ENCODE results near the gene CD4.

The CD4 gene

GRCh38 chr12:6784296-6784695 is 5.0 kb upstream of the CD4 start:
- TF ChIP-seq CTCF (IDR thresholded peaks at IDR 0.05; ENCODE audit: extremely low read depth, insufficient read depth, missing control alignments): no peak
- no peak for DNase-seq (ENCODE audit: low spot score)
- in situ Hi-C loops (cut with MboI; ENCODE audit: low pct_unique_long_range_greater_than_20kb, low sequenced_read_pairs, unreplicated experiment): no loop called here

GRCh38 chr12:6784761-6785160 is 4.6 kb upstream of the CD4 start:
- in situ Hi-C loops (cut with MboI; ENCODE audit: low pct_unique_long_range_greater_than_20kb, low sequenced_read_pairs, unreplicated experiment): no loop called here
- TF ChIP-seq CTCF (IDR thresholded peaks at IDR 0.05; ENCODE audit: extremely low read depth, insufficient read depth, missing control alignments): no peak
- DNase-seq (ENCODE audit: low spot score): no peak

GRCh38 chr12:6786416-6787094 is 2.8 kb upstream of the CD4 start:
- in situ Hi-C loops (cut with MboI; ENCODE audit: low pct_unique_long_range_greater_than_20kb, low sequenced_read_pairs, unreplicated experiment): no loop called here
- no peak for TF ChIP-seq CTCF (IDR thresholded peaks at IDR 0.05; ENCODE audit: extremely low read depth, insufficient read depth, missing control alignments)
- DNase-seq (ENCODE audit: low spot score): no peak

- in situ Hi-C loops (cut with MboI; ENCODE audit: low pct_unique_long_range_greater_than_20kb, low sequenced_read_pairs, unreplicated experiment): no loop called here
- no peak for TF ChIP-seq CTCF (IDR thresholded peaks at IDR 0.05; ENCODE audit: extremely low read depth, insufficient read depth, missing control alignments)
- DNase-seq (ENCODE audit: low spot score): no peak
Measured at GRCh38 chr12:6787309-6787708, 2.0 kb upstream of the CD4 start.

GRCh38 chr12:6790496-6791150 is 1.3 kb downstream of the CD4 start:
- no peak for TF ChIP-seq CTCF (IDR thresholded peaks at IDR 0.05; ENCODE audit: extremely low read depth, insufficient read depth, missing control alignments)
- no peak for DNase-seq (ENCODE audit: low spot score)
- in situ Hi-C loops (cut with MboI; ENCODE audit: low pct_unique_long_range_greater_than_20kb, low sequenced_read_pairs, unreplicated experiment): no loop called here

GRCh38 chr12:6791931-6792520 is 2.7 kb downstream of the CD4 start:
- DNase-seq (ENCODE audit: low spot score): no peak
- in situ Hi-C loops (cut with MboI; ENCODE audit: low pct_unique_long_range_greater_than_20kb, low sequenced_read_pairs, unreplicated experiment): no loop called here

More at GRCh38 chr12:6791931-6792520, 2.7 kb downstream of the CD4 start:
- no peak for TF ChIP-seq CTCF (IDR thresholded peaks at IDR 0.05; ENCODE audit: extremely low read depth, insufficient read depth, missing control alignments)
